Measurements from ENCODE around the gene ILRUN. TPM values are rescaled to one million over a fixed set of nuclear protein-coding genes. Genes with fewer than 3 reads are reported as not detected.
"Not testable (repeated sequence)": the region's sequence is repeated elsewhere in the genome, so short reads cannot be mapped to it uniquely, and the experiment has no call there.

The ILRUN gene
- polyA plus RNA-seq, 1 of the 3 experiments (the other 2 are of a cell fraction): 19.5 TPM

- no peak for DNase-seq
- CTCF ChIA-PET: no interaction called here
- Histone ChIP-seq H3K36me3 (replicated peaks in 1 of 2; ENCODE audit: control insufficient read depth in 1 of 2, insufficient read depth in 2 of 2, low read length in 1 of 2) (peaks cover 0 to 5% of the 10 kb centered on the region in 2 experiments), H3K27ac (ENCODE audit: low read depth in 2 of 2, low read length in 1 of 2) (peak overlapping the region in 1 of 2 experiments; percentile 34; a peak in 1 of 4 replicates), H3K4me1 (ENCODE audit: control insufficient read depth in 1 of 2, insufficient read depth in 2 of 2, low read depth in 1 of 2, low read length in 1 of 2) (peaks cover 2 to 19% of the 10 kb centered on the region in 2 experiments; a peak in 2 of 4 replicates), H3K4me3 (ENCODE audit: low read depth in 2 of 2, low read length in 1 of 2) (no peak overlapping the region), H3K9me3 (no peaks in the 10 kb centered on the region), H3K79me2 (ENCODE audit: insufficient read depth) (peaks cover 79% of the 10 kb centered on the region), H3F3A (replicated peaks; ENCODE audit: insufficient read depth) (peaks cover 8% of the 10 kb centered on the region), H3K27me3 (ENCODE audit: insufficient read depth) (no peaks in the 10 kb centered on the region), H3K9me2 (no peaks in the 10 kb centered on the region), H3K4me2 (no peak overlapping the region), H3K9ac (no peak overlapping the region), H4K20me1 (ENCODE audit: insufficient read depth) (0 out of 2 replicates have a peak, but pooled peaks cover 9% of the 10 kb centered on the region), H2AFZ (ENCODE audit: low read depth) (no peak overlapping the region)
- 85% methylated on average over 1 of the region's 1 CpG for WGBS (ENCODE audit: low lambda C conversion rate)
- TF ChIP-seq GABPA (IDR thresholded peaks at IDR 0.05; ENCODE audit: low read depth): no peak
- TF ChIP-seq SMC3 (IDR thresholded peaks at IDR 0.05; ENCODE audit: low read depth, low read length): no peak
- no peak for TF ChIP-seq POLR2AphosphoS5 (IDR thresholded peaks at IDR 0.05; ENCODE audit: low read depth, low read length)
- TF ChIP-seq EZH2phosphoT487 (IDR thresholded peaks at IDR 0.05; ENCODE audit: borderline replicate concordance, low read depth): no peak
- TF ChIP-seq, protein P1, sequence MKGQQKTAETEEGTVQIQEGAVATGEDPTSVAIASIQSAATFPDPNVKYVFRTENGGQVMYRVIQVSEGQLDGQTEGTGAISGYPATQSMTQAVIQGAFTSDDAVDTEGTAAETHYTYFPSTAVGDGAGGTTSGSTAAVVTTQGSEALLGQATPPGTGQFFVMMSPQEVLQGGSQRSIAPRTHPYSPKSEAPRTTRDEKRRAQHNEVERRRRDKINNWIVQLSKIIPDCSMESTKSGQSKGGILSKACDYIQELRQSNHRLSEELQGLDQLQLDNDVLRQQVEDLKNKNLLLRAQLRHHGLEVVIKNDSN (IDR thresholded peaks at IDR 0.05; ENCODE audit: borderline replicate concordance, low read depth): no peak
- TF ChIP-seq FOXJ3 (CRISPR knock-in tag; IDR thresholded peaks at IDR 0.05): no peak
- TF ChIP-seq, protein P2, sequence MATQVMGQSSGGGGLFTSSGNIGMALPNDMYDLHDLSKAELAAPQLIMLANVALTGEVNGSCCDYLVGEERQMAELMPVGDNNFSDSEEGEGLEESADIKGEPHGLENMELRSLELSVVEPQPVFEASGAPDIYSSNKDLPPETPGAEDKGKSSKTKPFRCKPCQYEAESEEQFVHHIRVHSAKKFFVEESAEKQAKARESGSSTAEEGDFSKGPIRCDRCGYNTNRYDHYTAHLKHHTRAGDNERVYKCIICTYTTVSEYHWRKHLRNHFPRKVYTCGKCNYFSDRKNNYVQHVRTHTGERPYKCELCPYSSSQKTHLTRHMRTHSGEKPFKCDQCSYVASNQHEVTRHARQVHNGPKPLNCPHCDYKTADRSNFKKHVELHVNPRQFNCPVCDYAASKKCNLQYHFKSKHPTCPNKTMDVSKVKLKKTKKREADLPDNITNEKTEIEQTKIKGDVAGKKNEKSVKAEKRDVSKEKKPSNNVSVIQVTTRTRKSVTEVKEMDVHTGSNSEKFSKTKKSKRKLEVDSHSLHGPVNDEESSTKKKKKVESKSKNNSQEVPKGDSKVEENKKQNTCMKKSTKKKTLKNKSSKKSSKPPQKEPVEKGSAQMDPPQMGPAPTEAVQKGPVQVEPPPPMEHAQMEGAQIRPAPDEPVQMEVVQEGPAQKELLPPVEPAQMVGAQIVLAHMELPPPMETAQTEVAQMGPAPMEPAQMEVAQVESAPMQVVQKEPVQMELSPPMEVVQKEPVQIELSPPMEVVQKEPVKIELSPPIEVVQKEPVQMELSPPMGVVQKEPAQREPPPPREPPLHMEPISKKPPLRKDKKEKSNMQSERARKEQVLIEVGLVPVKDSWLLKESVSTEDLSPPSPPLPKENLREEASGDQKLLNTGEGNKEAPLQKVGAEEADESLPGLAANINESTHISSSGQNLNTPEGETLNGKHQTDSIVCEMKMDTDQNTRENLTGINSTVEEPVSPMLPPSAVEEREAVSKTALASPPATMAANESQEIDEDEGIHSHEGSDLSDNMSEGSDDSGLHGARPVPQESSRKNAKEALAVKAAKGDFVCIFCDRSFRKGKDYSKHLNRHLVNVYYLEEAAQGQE (IDR thresholded peaks at IDR 0.05; ENCODE audit: low read depth, low read length): no peak
- no peak for TF ChIP-seq MXI1 (IDR thresholded peaks at IDR 0.05; ENCODE audit: low read depth, low read length)
- TF ChIP-seq TAF1 (IDR thresholded peaks at IDR 0.05; ENCODE audit: borderline replicate concordance, low read depth, low read length): no peak
- TF ChIP-seq CHD2 (IDR thresholded peaks at IDR 0.05; ENCODE audit: low read length, partially characterized antibody): no peak
- no peak for TF ChIP-seq GATA2 (CRISPR knock-in tag; IDR thresholded peaks at IDR 0.05)
- TF ChIP-seq RAD21 (IDR thresholded peaks at IDR 0.05; ENCODE audit: low read length): no peak
- TF ChIP-seq SIN3A (IDR thresholded peaks at IDR 0.05; ENCODE audit: borderline replicate concordance, low read depth, low read length): no peak
- POLR2A ChIA-PET: no interaction called here
These were observed 25.2 kb downstream of the ILRUN start for GRCh38 chr6:34671367-34671766.

DNA sequence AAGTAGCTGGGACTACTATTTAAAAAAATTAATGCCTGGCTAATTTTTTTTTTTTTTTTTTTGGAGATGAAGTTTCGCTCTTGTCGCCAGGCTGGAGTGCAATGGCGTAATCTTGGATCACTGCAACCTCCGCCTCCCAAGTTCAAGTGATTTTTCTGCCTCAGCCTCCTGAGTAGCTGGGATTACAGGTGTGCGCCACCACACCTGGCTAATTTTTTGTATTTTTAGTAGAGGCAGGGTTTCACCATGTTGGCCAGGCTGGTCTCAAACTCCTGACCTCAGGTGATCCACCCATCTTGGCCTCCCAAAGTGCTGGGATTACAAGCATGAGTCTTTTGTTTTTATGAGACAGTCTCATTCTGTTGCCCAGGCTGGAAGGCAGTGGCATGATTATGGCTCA is 27.8 kb downstream of the ILRUN start:
- H2AFZ ChIP-seq (ENCODE audit: low read depth); H3K4me2 ChIP-seq; H3K36me3 ChIP-seq (replicated peaks in 1 of 2; ENCODE audit: control insufficient read depth in 1 of 2, insufficient read depth in 2 of 2, low read length in 1 of 2); H3K9ac ChIP-seq; H3K4me3 ChIP-seq (ENCODE audit: low read depth in 2 of 2, low read length in 1 of 2); DNase-seq; H3K9me3 ChIP-seq; H3K27me3 ChIP-seq (ENCODE audit: insufficient read depth); H4K20me1 ChIP-seq (ENCODE audit: insufficient read depth); H3K9me2 ChIP-seq; H3K27ac ChIP-seq (ENCODE audit: low read depth in 2 of 2, low read length in 1 of 2); POLR2A ChIA-PET; CTCF ChIA-PET: not testable (repeated sequence)
- H3F3A ChIP-seq (replicated peaks; ENCODE audit: insufficient read depth): peaks cover 20% of the 10 kb centered on the region
- peaks cover 2 to 35% of the 10 kb centered on the region in 2 experiments; a peak in 3 of 4 replicates for H3K4me1 ChIP-seq (ENCODE audit: control insufficient read depth in 1 of 2, insufficient read depth in 2 of 2, low read depth in 1 of 2, low read length in 1 of 2)
- peaks cover 79% of the 10 kb centered on the region for H3K79me2 ChIP-seq (ENCODE audit: insufficient read depth)
- WGBS (ENCODE audit: low lambda C conversion rate): 97% methylated on average over 5 of the region's 5 CpGs
